Body of pancreas (tissue), 4 donors: ENCODE data around the gene NECAB3. TPM values are rescaled to one million over a fixed set of nuclear protein-coding genes. Genes with fewer than 3 reads are reported as not detected.

Source experiments
- ATAC-seq: fragments of 150-250 bp; one replicate; pipeline ENCODE4 v1.9.1; 2016
- DNase-seq, 4 donors: peaks; one replicate each; pipeline ENCODE4 v3.0.0-alpha.2; 2019
- H3K27ac ChIP-seq, 4 donors: fragments of 200-600 bp; sonication (generic); 1 replicate in 3 of 4; 2 replicates in 1 of 4; pipeline versions ENCODE4 v1.5.1 to v1.6.1; 2016 to 2019; ENCODE audit warnings: mild to moderate bottlenecking in 1 of 4, mixed read lengths in 1 of 4, moderate library complexity in 1 of 4
- H3K27me3 ChIP-seq, 2 donors: fragments of 200-600 bp; sonication (generic); one replicate each; pipeline ENCODE4 v1.6.0; 2016; ENCODE audit warnings: mild to moderate bottlenecking in 1 of 2
- H3K36me3 ChIP-seq, 2 donors: fragments of 200-600 bp; sonication (generic); replicated peaks in 1 of 2; 2 replicates each; pipeline ENCODE4 v1.5.1; 2016; ENCODE audit warnings: low read depth in 2 of 2; ENCODE audit not compliant: insufficient read depth in 1 of 2
- H3K4me1 ChIP-seq: fragments of 200-600 bp; sonication (generic); one replicate; pipeline ENCODE4 v1.6.0; 2016
- H3K4me3 ChIP-seq, 2 donors: fragments of 200-600 bp; sonication (generic); 1 replicate in 1 of 2; 2 replicates in 1 of 2; pipeline ENCODE4 v1.5.1; 2016 to 2019
- H3K9me3 ChIP-seq, 3 donors: fragments of 200-600 bp; sonication (generic); 1 replicate in 2 of 3; 2 replicates in 1 of 3; pipeline ENCODE4 v1.5.1; 2016
- POLR2A ChIP-seq, 3 donors: fragments of 450-650 bp; IDR thresholded peaks; one replicate each; pipeline ENCODE4 v1.6.1; 2016; ENCODE audit warnings: antibody characterized with exemption in 3 of 3, mild to moderate bottlenecking in 2 of 3
- WGBS, 2 donors: methylation state at CpG; one replicate each; pipeline ENCODE4 v1.1.5; 2017; 5-methylcytosine and 5-hydroxymethylcytosine counted together
- intact Hi-C: fragments of 100-400 bp; cut with DNase I; formaldehyde crosslinking; loops from one replicate; pipeline ENCODE4 v1.15.1; 2023
- total RNA-seq, 2 donors: library from RNA; depleted of rRNA; stranded (reverse); fragments of >200 nt; gene quantifications; one replicate each; pipeline ENCODE4 v1.1.0, GENCODE V29; 2016
- TF ChIP-seq, protein P1 (sequence below), 7 experiments: fragments of 450-650 bp in 4 of 7; fragments of 200-600 bp in 3 of 7; sonication (generic) in 3 of 7; IDR thresholded peaks; one replicate each; pipeline ENCODE4 v1.5.1; 2016 to 2019; ENCODE audit warnings: antibody characterized with exemption in 7 of 7

The NECAB3 gene
- total RNA-seq, 2 donors from 2014 or later: 41.8 to 92.3 TPM

DNA sequence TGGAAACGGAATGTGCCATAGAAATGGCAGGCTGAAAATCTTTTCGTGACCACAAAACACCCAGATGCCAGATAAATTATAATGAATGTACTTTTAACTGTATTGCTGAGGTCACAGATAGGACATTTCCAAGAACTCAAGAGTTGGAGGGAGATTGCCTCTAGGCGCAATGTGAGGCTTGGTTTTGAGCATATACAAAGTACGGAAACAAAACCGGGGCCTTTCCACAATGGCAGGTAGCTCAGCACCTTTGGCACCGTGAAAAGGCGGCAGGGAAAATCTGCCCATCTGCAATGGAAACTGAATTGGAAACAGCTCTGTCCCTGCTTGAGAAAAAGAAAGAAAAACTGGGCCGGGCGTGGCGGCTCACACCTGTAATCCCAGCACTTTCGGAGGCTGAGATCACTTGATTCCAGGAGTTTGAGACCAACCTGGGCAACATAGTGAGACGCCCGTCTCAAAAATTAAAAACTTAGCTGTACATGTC, 22.6 kb downstream of the NECAB3 start:
- no peaks in the 10 kb centered on the region for H3K9me3 ChIP-seq
- H3K4me1 ChIP-seq: peaks cover 48% of the 10 kb centered on the region
- H3K4me3 ChIP-seq: no peak overlapping the region
- no peaks in the 10 kb centered on the region for H3K27me3 ChIP-seq
- H3K36me3 ChIP-seq: no peaks in the 10 kb centered on the region
- H3K27ac ChIP-seq: no peak overlapping the region
- no peak for ATAC-seq
- no peak for DNase-seq
- WGBS, 2 donors: 75 to 86% methylated on average over 13 of the region's 13 CpGs
- intact Hi-C loops: loop anchor here (10.0 kb wide), 1 partner anchor 197 kb away; no protein-coding TSS in a partner anchor
- TF ChIP-seq POLR2A (IDR thresholded peaks at IDR 0.05): no peak
- TF ChIP-seq, protein P1, sequence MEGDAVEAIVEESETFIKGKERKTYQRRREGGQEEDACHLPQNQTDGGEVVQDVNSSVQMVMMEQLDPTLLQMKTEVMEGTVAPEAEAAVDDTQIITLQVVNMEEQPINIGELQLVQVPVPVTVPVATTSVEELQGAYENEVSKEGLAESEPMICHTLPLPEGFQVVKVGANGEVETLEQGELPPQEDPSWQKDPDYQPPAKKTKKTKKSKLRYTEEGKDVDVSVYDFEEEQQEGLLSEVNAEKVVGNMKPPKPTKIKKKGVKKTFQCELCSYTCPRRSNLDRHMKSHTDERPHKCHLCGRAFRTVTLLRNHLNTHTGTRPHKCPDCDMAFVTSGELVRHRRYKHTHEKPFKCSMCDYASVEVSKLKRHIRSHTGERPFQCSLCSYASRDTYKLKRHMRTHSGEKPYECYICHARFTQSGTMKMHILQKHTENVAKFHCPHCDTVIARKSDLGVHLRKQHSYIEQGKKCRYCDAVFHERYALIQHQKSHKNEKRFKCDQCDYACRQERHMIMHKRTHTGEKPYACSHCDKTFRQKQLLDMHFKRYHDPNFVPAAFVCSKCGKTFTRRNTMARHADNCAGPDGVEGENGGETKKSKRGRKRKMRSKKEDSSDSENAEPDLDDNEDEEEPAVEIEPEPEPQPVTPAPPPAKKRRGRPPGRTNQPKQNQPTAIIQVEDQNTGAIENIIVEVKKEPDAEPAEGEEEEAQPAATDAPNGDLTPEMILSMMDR (IDR thresholded peaks at IDR 0.05): no peak

DNA sequence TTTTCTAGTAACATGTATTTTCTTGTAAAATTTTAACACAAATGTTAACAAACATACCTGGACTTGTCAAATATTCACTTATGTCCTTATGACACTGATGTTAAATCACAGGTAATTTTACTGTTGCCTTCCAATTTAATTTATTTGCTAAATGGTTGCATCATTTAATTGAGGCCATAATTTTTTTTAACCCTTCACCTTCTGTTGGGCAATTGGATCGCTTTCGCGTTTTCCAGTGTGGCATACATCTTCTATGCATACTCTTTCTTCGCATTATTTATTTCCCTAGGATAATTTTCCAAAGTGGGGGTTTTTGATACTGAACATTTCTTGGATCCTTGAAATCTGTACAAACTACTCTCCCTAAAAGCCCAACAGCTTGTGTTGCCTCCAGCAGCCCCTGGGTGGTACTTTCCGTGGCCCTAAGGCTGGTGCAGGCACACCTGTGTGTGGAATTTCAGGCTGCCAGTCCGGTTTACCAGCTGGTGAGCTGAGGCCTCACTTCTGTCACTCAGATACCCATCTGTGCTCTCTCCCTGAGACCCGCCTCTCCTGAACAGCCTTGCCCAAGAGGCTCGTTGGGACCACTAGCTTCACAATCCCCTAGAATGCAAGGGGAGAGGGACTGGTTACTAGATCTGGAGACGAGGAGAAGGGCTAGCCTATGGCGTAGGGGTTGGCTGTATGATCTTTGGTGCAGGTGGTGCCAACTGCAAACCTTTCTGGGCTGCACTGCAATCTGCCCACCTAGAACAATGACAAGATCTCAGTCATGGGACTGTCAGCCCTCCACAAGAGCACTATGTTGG, 23.3 kb downstream of the NECAB3 start:
- Histone ChIP-seq H3K27ac (no peak overlapping the region), H3K4me3 (no peak overlapping the region), H3K9me3 (no peaks in the 10 kb centered on the region), H3K36me3 (no peaks in the 10 kb centered on the region), H3K4me1 (peaks cover 48% of the 10 kb centered on the region), H3K27me3 (no peaks in the 10 kb centered on the region)
- ATAC-seq (no peak), DNase-seq (peak in 2 of 4 donors; percentile 12 to 32)
- WGBS, 2 donors: 71 to 79% methylated on average over 5 to 10 of the region's 10 CpGs
- intact Hi-C loops: loop anchor here (10.0 kb wide), 1 partner anchor 196 kb away; no protein-coding TSS in a partner anchor
- TF ChIP-seq POLR2A (IDR thresholded peaks at IDR 0.05): no peak
- TF ChIP-seq, protein P1 (IDR thresholded peaks at IDR 0.05): no peak

DNA sequence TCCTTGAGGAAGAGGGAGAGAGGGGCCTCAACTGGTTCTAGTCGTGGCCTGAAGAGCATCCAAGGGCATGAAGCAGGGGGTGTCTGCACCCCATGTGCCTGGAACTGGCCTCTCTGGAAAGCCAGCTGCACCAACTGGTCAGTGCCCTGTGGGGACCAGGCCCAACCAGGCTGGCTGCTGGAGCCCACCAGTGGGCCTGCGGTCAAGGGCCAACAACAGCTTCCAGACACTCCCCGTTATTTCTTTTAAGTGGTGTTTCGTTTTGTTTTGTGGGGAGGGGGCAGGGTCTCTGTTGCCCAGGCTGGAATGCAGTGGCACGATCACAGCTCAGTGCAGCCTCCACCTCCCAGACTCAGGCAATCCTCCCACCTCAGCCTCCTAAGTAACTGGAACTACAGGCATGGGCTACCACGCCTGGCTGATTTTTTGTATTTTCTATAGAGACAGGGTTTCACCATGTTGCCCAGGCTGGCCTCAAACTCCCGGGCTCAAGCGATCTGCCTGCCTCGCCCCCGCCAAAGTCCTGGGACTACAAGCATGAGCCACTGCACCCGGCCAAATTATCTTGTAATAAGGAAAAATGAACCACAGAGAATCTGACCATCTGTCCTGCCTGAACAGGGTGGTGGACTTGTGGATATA, 24.0 kb downstream of the NECAB3 start:
- H3K27me3 ChIP-seq: no peaks in the 10 kb centered on the region
- TF ChIP-seq, protein P1 (IDR thresholded peaks at IDR 0.05): no peak
- TF ChIP-seq POLR2A (IDR thresholded peaks at IDR 0.05): no peak
- no peak for DNase-seq
- intact Hi-C loops: loop anchor here (10.0 kb wide), 1 partner anchor 195 kb away; no protein-coding TSS in a partner anchor
- H3K36me3 ChIP-seq: peaks cover 0 to 4% of the 10 kb centered on the region in 2 donors
- H3K9me3 ChIP-seq: no peaks in the 10 kb centered on the region
- WGBS, 2 donors: 86 to 92% methylated on average over 11 of the region's 11 CpGs
- H3K4me3 ChIP-seq: no peak overlapping the region
- no peak for ATAC-seq
- peaks cover 45% of the 10 kb centered on the region for H3K4me1 ChIP-seq
- no peak overlapping the region for H3K27ac ChIP-seq

DNA sequence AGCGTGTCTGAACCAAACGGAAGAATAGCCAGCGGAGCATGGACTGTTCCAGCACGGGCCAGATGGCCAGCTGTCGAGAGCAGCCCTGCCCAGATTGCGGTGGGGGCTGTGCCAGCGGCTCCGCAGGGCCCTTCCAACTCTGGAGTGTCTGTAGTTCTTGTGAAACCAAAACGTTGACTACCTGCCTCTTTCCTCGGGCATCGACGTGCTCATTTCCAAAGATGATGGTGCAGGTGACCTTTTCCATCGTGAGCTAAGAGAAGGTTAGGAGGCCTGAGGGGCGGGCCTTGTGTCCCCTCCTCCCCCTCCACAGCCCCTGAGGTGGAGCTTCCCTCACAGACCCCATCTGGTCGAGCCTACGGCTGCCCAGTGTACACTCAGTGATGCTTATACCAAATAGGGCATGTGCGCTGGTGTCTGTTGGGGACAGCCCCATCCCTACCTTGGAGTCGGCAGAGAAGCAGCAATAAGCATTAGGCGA, 25.0 kb downstream of the NECAB3 start:
- Histone ChIP-seq H3K36me3 (peaks cover 0 to 10% of the 10 kb centered on the region in 2 donors), H3K4me1 (peaks cover 35% of the 10 kb centered on the region), H3K9me3 (no peaks in the 10 kb centered on the region), H3K27me3 (no peaks in the 10 kb centered on the region), H3K4me3 (no peak overlapping the region), H3K27ac (no peak overlapping the region)
- TF ChIP-seq POLR2A (IDR thresholded peaks at IDR 0.05): no peak
- TF ChIP-seq, protein P1 (IDR thresholded peaks at IDR 0.05): no peak
- DNase-seq: peak in 2 of 4 donors; percentile 31 to 42
- no peak for ATAC-seq
- 80 to 83% methylated on average over 13 to 19 of the region's 19 CpGs for WGBS, 2 donors
- intact Hi-C loops: no loop called here
